Loucy (cell line): ENCODE results near the gene CNMD.

Experiments
- EZH2phosphoT487 ChIP-seq: fragments of 200-600 bp; IDR thresholded peaks from 2 replicates; pipeline ENCODE4 v1.6.1; 2018; ENCODE audit warnings: antibody characterized with exemption, mild to moderate bottlenecking, moderate library complexity, borderline replicate concordance
- TF ChIP-seq, protein P1 (sequence below): fragments of 200-600 bp; sonication (generic); conservative IDR thresholded peaks from 2 replicates; pipeline ENCODE4 v1.5.1; 2014; ENCODE audit warnings: mild to moderate bottlenecking, antibody characterized with exemption, low read length

DNA sequence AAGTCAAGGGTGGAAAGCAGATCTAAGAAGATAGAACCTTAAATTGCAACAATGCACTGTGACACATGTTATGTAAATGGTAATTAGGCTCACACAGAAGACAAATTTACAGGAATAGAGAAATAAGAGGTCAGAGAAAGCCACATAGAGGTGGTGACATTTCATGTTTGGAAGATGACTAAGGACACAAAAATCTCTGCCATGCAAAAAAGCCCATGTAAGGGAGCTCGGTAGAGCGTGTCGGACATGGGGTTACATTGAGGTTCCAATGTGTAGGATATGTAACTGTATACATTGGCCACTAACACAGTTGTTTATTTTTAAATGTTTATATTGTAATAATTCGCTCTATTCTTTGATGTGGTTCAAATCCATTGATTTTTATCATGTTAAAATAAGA, 53.2 kb downstream of the CNMD start:
- TF ChIP-seq EZH2phosphoT487: no peak
- TF ChIP-seq, protein P1, sequence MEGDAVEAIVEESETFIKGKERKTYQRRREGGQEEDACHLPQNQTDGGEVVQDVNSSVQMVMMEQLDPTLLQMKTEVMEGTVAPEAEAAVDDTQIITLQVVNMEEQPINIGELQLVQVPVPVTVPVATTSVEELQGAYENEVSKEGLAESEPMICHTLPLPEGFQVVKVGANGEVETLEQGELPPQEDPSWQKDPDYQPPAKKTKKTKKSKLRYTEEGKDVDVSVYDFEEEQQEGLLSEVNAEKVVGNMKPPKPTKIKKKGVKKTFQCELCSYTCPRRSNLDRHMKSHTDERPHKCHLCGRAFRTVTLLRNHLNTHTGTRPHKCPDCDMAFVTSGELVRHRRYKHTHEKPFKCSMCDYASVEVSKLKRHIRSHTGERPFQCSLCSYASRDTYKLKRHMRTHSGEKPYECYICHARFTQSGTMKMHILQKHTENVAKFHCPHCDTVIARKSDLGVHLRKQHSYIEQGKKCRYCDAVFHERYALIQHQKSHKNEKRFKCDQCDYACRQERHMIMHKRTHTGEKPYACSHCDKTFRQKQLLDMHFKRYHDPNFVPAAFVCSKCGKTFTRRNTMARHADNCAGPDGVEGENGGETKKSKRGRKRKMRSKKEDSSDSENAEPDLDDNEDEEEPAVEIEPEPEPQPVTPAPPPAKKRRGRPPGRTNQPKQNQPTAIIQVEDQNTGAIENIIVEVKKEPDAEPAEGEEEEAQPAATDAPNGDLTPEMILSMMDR: no peak
